Measurements from ENCODE around the gene FAM174C. TPM values are rescaled to one million over a fixed set of nuclear protein-coding genes. Genes with fewer than 3 reads are reported as not detected.

Gene FAM174C
- total RNA-seq = 10 to 100 TPM; 15.9 to 18.1 (median 17.0) TPM
- 25.3 TPM for polyA plus RNA-seq
- long read RNA-seq, donor 1, transcript C19orf24-201 (3 exons, 983 nt) = major isoform, 6 of 6 reads
- long read RNA-seq, donor 1, partial matches to known transcripts = 0 of 6 reads
- long read RNA-seq, donor 1, other reads (novel, unspliced or antisense) = 0 of 6 reads
- long read RNA-seq, donor 2, transcript C19orf24-201 (3 exons, 983 nt) = major isoform, 7 of 9 reads
- long read RNA-seq, donor 2, partial matches to known transcripts = 0 of 9 reads
- long read RNA-seq, donor 2, other reads (novel, unspliced or antisense) = 0 of 9 reads
- long read RNA-seq, donor 3, transcript C19orf24-201 (3 exons, 983 nt) = major isoform, 7 of 9 reads
- long read RNA-seq, donor 3, partial matches to known transcripts = 1 of 9 reads
- long read RNA-seq, donor 3, other reads (novel, unspliced or antisense) = 0 of 9 reads
- long read RNA-seq, donor 4, partial matches to known transcripts = 0 of 6 reads
- long read RNA-seq, donor 4, other reads (novel, unspliced or antisense) = 1 of 6 reads

GRCh38 chr19:1275260-1275975 is at the start of gene FAM174C:
TSS of gene FAM174C (plus strand) at chr19:1275530. CDS start at chr19:1275550, 20 bp downstream.
- Histone ChIP-seq H3K4me1 (ENCODE audit: control insufficient read depth, insufficient read depth, low read length) (peaks cover 11% of the 10 kb centered on the region), H3K27ac (ENCODE audit: low read length) (peak within 1 kb of the TSS; percentile 97)

DNA sequence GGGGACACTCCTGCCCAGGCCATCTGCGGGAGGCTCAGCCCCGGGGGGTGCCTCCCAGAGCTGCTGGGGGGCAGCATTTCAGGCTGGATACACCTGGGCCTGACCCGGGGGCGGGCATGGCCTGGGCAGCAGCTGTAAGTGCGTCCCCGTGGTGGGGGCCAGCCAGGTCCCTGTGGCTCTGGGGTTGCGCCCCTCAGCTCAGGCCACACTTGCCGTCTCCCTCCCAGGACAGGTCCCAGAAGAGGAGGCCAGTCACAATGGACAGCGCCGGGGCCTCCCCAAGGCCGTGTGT is 49.2 kb upstream of the FAM174C start:
- WGBS = 93% methylated on average over 11 of the region's 11 CpGs
- no peak for ATAC-seq
- DNase-seq = no peak
- no peaks in the 10 kb centered on the region for H3K4me1 ChIP-seq (ENCODE audit: control insufficient read depth, insufficient read depth, low read length)
- intact Hi-C loops (cut with DNase I) = no loop called here
- no peaks in the 10 kb centered on the region for H3K27me3 ChIP-seq (ENCODE audit: control insufficient read depth, insufficient read depth)
- no peaks in the 10 kb centered on the region for H3K9me3 ChIP-seq (ENCODE audit: control insufficient read depth, low read length)
- no peak overlapping the region for H3K4me3 ChIP-seq (ENCODE audit: low read length)
- no peak overlapping the region for H3K27ac ChIP-seq (ENCODE audit: low read length)

More at GRCh38 chr19:1275260-1275975, at the start of gene FAM174C:
- WGBS = under 1% methylated on average over 98 of the region's 98 CpGs
- intact Hi-C loops (cut with DNase I) = no loop called here
- Histone ChIP-seq H3K27me3 (ENCODE audit: control insufficient read depth, insufficient read depth) (no peaks in the 10 kb centered on the region), H3K9me3 (ENCODE audit: control insufficient read depth, low read length) (no peaks in the 10 kb centered on the region), H3K4me3 (ENCODE audit: low read length) (peak within 1 kb of the TSS; percentile 70)
- DNase-seq = peak; percentile 97 to 98 (median 98)
- peak; percentile 74 to 85 for ATAC-seq

DNA sequence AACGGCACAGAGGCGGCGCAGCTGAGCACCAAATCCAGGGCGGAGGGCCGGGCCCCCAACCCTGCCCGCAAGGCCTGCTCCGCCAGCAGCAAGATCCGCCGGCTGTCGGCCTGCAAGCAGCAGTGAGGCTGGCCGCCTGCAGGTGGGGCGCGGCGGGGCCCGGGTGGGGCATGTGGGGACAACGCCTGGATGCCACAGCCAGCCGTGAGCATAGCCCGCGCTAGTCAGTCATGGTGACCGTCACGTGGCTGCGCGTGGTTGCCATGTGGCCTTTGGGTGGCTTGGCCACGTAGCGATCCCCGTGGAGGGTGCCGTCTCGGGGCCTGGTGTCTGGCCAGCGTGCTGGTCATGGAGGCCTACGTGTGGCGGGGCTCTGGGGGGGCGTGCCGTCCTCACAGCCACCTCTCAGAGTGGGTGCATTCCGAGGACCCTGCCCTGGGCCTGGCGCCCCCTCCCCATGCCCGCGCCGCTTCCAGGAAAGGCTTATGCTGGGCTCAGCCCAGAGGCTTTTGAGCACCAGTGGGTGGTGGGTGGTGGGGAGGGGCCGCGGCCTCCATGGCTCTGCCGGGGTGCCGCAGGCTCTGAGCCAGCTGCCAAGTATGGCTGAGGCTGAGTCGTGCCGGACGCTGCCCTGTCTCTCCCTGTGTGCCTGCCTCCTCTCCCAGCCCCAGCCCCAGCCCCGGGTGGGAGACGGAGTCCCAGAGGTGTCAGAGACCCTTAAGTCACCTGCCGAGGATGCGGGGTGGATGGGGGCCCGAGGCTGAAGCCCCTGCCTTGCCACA is 48.6 kb upstream of the FAM174C start:
- Histone ChIP-seq H3K4me3 (ENCODE audit: low read length) (no peak overlapping the region), H3K27ac (ENCODE audit: low read length) (no peak overlapping the region), H3K9me3 (ENCODE audit: control insufficient read depth, low read length) (no peaks in the 10 kb centered on the region), H3K27me3 (ENCODE audit: control insufficient read depth, insufficient read depth) (no peaks in the 10 kb centered on the region), H3K4me1 (ENCODE audit: control insufficient read depth, insufficient read depth, low read length) (no peaks in the 10 kb centered on the region)
- 92% methylated on average over 50 of the region's 50 CpGs for WGBS
- ATAC-seq = no peak
- no peak for DNase-seq
- intact Hi-C loops (cut with DNase I) = no loop called here

GRCh38 chr19:1227304-1228054 is 47.9 kb upstream of the FAM174C start:
- H3K4me1 ChIP-seq (ENCODE audit: control insufficient read depth, insufficient read depth, low read length) = no peaks in the 10 kb centered on the region

GRCh38 chr19:1228161-1228957 is 47.0 kb upstream of the FAM174C start:
- WGBS = 96% methylated on average over 100 of the region's 100 CpGs
- H3K9me3 ChIP-seq (ENCODE audit: control insufficient read depth, low read length) = no peaks in the 10 kb centered on the region
- no peaks in the 10 kb centered on the region for H3K27me3 ChIP-seq (ENCODE audit: control insufficient read depth, insufficient read depth)
- intact Hi-C loops (cut with DNase I) = no loop called here
- no peak overlapping the region for H3K27ac ChIP-seq (ENCODE audit: low read length)
- H3K4me3 ChIP-seq (ENCODE audit: low read length) = no peak overlapping the region
- no peak for ATAC-seq
- H3K4me1 ChIP-seq (ENCODE audit: control insufficient read depth, insufficient read depth, low read length) = no peaks in the 10 kb centered on the region
- no peak for DNase-seq

More at GRCh38 chr19:1227304-1228054, 47.9 kb upstream of the FAM174C start:
- Histone ChIP-seq H3K27ac (ENCODE audit: low read length) (no peak overlapping the region), H3K27me3 (ENCODE audit: control insufficient read depth, insufficient read depth) (no peaks in the 10 kb centered on the region), H3K9me3 (ENCODE audit: control insufficient read depth, low read length) (no peaks in the 10 kb centered on the region), H3K4me3 (ENCODE audit: low read length) (no peak overlapping the region)
- 92% methylated on average over 56 of the region's 56 CpGs for WGBS
- ATAC-seq (no peak), DNase-seq (no peak)
- intact Hi-C loops (cut with DNase I) = no loop called here

- no peaks in the 10 kb centered on the region for H3K27me3 ChIP-seq (ENCODE audit: control insufficient read depth, insufficient read depth)
- intact Hi-C loops (cut with DNase I) = no loop called here
- no peak overlapping the region for H3K4me3 ChIP-seq (ENCODE audit: low read length)
- no peak overlapping the region for H3K27ac ChIP-seq (ENCODE audit: low read length)
- no peaks in the 10 kb centered on the region for H3K9me3 ChIP-seq (ENCODE audit: control insufficient read depth, low read length)
- DNase-seq (no peak), ATAC-seq (no peak)
- no peaks in the 10 kb centered on the region for H3K4me1 ChIP-seq (ENCODE audit: control insufficient read depth, insufficient read depth, low read length)
- 95% methylated on average over 158 of the region's 158 CpGs for WGBS
Observed at GRCh38 chr19:1229056-1229923, 46.0 kb upstream of the FAM174C start.

DNA sequence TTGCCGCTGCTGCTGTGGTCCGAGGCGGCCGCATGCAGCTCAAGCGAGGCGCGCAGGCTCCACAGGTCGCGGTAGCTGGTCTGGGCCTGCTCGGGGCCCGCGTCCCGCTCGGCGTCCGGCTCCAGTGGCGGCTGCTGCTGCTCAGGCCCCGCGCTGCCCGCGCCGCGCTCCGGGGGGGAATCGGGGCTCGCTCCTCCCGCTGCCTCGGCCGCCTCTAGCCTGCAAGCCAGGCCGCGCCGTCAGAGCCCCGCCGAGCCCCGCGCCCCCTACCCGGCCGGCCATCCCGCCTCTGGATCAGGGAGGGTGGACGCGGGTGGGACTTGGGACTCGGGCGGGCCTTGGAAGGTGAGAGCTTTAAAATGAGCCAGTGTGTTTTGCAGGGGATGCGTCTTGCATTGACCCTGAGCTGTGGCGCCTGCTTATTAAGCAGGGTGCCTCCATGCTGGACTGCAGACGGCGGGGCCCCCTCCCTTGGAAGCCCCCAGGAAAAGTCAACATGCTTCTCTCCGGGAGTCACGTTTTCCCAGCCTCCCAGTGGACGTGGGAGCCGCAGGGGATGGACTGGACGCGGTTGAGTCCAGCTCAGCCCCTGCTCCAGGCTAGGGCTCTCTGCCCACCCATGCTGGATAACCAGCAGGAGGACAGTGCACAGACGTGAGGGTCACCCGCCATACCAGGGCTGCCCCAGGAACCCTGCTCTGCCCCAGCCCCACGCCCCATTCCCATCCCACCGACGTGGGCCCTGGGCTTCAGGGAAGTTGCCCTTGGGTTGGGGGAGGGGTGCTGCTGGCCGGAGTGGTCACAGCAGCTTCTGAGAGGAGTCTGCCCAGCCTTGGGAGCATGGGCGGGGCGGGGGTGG is 45.2 kb upstream of the FAM174C start:
- no peaks in the 10 kb centered on the region for H3K27me3 ChIP-seq (ENCODE audit: control insufficient read depth, insufficient read depth)
- 90% methylated on average over 61 of the region's 61 CpGs for WGBS
- intact Hi-C loops (cut with DNase I) = no loop called here
- no peak overlapping the region for H3K27ac ChIP-seq (ENCODE audit: low read length)
- no peak overlapping the region for H3K4me3 ChIP-seq (ENCODE audit: low read length)
- DNase-seq = no peak
- no peaks in the 10 kb centered on the region for H3K4me1 ChIP-seq (ENCODE audit: control insufficient read depth, insufficient read depth, low read length)
- H3K9me3 ChIP-seq (ENCODE audit: control insufficient read depth, low read length) = no peaks in the 10 kb centered on the region
- ATAC-seq = no peak

- H3K27me3 ChIP-seq (ENCODE audit: control insufficient read depth, insufficient read depth) = no peaks in the 10 kb centered on the region
- DNase-seq (no peak), ATAC-seq (no peak)
- H3K9me3 ChIP-seq (ENCODE audit: control insufficient read depth, low read length) = no peaks in the 10 kb centered on the region
- H3K4me1 ChIP-seq (ENCODE audit: control insufficient read depth, insufficient read depth, low read length) = no peaks in the 10 kb centered on the region
- no peak overlapping the region for H3K4me3 ChIP-seq (ENCODE audit: low read length)
- intact Hi-C loops (cut with DNase I) = no loop called here
- no peak overlapping the region for H3K27ac ChIP-seq (ENCODE audit: low read length)
- WGBS = 84% methylated on average over 38 of the region's 38 CpGs
Observed at GRCh38 chr19:1230783-1231489, 44.4 kb upstream of the FAM174C start.

Measured in right cardiac atrium (tissue), 5 donors.